A549 (cell line): Measurements from ENCODE around the gene PSMD8. TPM values are rescaled to one million over a fixed set of nuclear protein-coding genes. Genes with fewer than 3 reads are reported as not detected.
A peak's percentile ranks its signal among the peaks of the same experiment; 100 is the strongest.
"Not testable (repeated sequence)": the region's sequence is repeated elsewhere in the genome, so short reads cannot be mapped to it uniquely, and the experiment has no call there.

Experiments used
- ATAC-seq, 2 experiments: fragments of 200-7000 bp in 1 of 2; fragments of >200 bp in 1 of 2; cut with Nextera tagmentation in 1 of 2; cut with Tn5 transposase in 1 of 2; 3 replicates each; pipeline versions ENCODE4 v1.8.0 to v1.9.1; 2018 to 2020; ENCODE audit warnings: mild to moderate bottlenecking in 1 of 2, moderate library complexity in 1 of 2
- CTCF ChIA-PET: fragments of 300-600 bp; sonication (Branson Sonifier 250); formaldehyde crosslinking; extraction: SDS; loops from one replicate; lab custom pipeline; 2021; ENCODE audit warnings: antibody characterized with exemption, inconsistent platforms; lab: Yijun Ruan, JAX
- POLR2A ChIA-PET: fragments of 350-600 bp; formaldehyde crosslinking; extraction: SDS; loops from one replicate; lab custom pipeline; 2021; ENCODE audit warnings: antibody characterized with exemption, inconsistent platforms; lab: Yijun Ruan, JAX
- DNase-seq, 2 experiments: peaks; one replicate each; pipeline versions ENCODE4 v3.0.0 to v3.0.0-alpha.2; 2011 to 2016; ENCODE audit warnings: low read depth in 1 of 2, low spot score in 1 of 2
- FAIRE-seq: peaks from 2 replicates; lab custom pipeline; 2011; peaks lifted over from hg19 to GRCh38; lab: Jason Lieb, UNC
- H3K27ac ChIP-seq, 2 experiments: fragments of >200 bp; sonication (Bioruptor Twin); formaldehyde crosslinking; 3 replicates each; pipeline ENCODE4 v1.5.1; 2016 to 2017
- H3K4me1 ChIP-seq: fragments of >200 bp; sonication (Bioruptor Twin); formaldehyde crosslinking; 3 replicates; pipeline ENCODE4 v1.6.1; 2016
- H3K4me2 ChIP-seq: fragments of >200 bp; sonication (Bioruptor Twin); formaldehyde crosslinking; 3 replicates; pipeline ENCODE4 v1.6.1; 2016
- H3K4me3 ChIP-seq: fragments of >200 bp; sonication (Bioruptor Twin); formaldehyde crosslinking; 3 replicates; pipeline ENCODE4 v1.5.1; 2016
- H3K9me3 ChIP-seq: fragments of >200 bp; sonication (Bioruptor Twin); formaldehyde crosslinking; 3 replicates; pipeline ENCODE4 v1.6.1; 2016
- BHLHE40 ChIP-seq: IDR thresholded peaks from 2 replicates; pipeline ENCODE4 v1.6.1; 2012; ENCODE audit warnings: low read depth, low read length, inconsistent platforms
- CBX8 ChIP-seq: fragments of 200-600 bp; sonication (generic); IDR thresholded peaks from 2 replicates; pipeline ENCODE4 v1.6.1; 2016
- EHMT2 ChIP-seq: fragments of 200-600 bp; sonication (generic); IDR thresholded peaks from 2 replicates; pipeline ENCODE4 v1.6.1; 2016; ENCODE audit warnings: antibody characterized with exemption, low read depth, mild to moderate bottlenecking, moderate library complexity
- FOSL2 ChIP-seq, 2 experiments: fragments of 450-650 bp in 1 of 2; fragments of >200 bp in 1 of 2; sonication (Bioruptor Twin) in 1 of 2; formaldehyde crosslinking; IDR thresholded peaks; 2 replicates each; pipeline versions ENCODE4 v1.5.0 to v1.6.1; 2016 to 2020; ENCODE audit warnings: mild to moderate bottlenecking in 1 of 2, moderate library complexity in 1 of 2
- HOXB5 ChIP-seq: fragments of 250-450 bp; sonication (Bioruptor Pico); IDR thresholded peaks from 2 replicates; pipeline ENCODE4 v1.5.0; 2020; ENCODE audit warnings: mild to moderate bottlenecking, moderate library complexity
- JUN ChIP-seq, 2 experiments: fragments of >200 bp; sonication (Bioruptor Twin); formaldehyde crosslinking; IDR thresholded peaks; 2 replicates in 1 of 2; 3 replicates in 1 of 2; pipeline ENCODE4 v1.6.1; 2016 to 2017
- KDM5A ChIP-seq: fragments of 200-600 bp; sonication (generic); IDR thresholded peaks from 2 replicates; pipeline ENCODE4 v1.6.1; 2016; ENCODE audit warnings: antibody characterized with exemption, mild to moderate bottlenecking
- PHF8 ChIP-seq: fragments of 200-600 bp; sonication (generic); IDR thresholded peaks from 2 replicates; pipeline ENCODE4 v1.6.1; 2016; ENCODE audit warnings: low read depth, mild to moderate bottlenecking, antibody characterized with exemption, moderate library complexity, borderline replicate concordance
- POLR2A ChIP-seq: IDR thresholded peaks from 2 replicates; pipeline ENCODE4 v1.6.1; 2012; ENCODE audit warnings: mild to moderate bottlenecking, low read length
- RFX5 ChIP-seq: fragments of 450-650 bp; IDR thresholded peaks from 2 replicates; pipeline ENCODE4 v1.7.1; 2014; ENCODE audit warnings: antibody characterized with exemption, mild to moderate bottlenecking, moderate library complexity
- RNF2 ChIP-seq: fragments of 200-600 bp; sonication (generic); IDR thresholded peaks from 2 replicates; pipeline ENCODE4 v1.6.1; 2016; ENCODE audit warnings: low read depth, mild to moderate bottlenecking, antibody characterized with exemption, moderate library complexity, borderline replicate concordance
- WGBS: methylation state at CpG from one replicate; pipeline ENCODE4 v1.1.6; 2017; ENCODE audit errors: missing lambda C conversion rate; 5-methylcytosine and 5-hydroxymethylcytosine counted together
- polyA plus RNA-seq, 4 experiments: library from polyadenylated mRNA; depleted of rRNA in 3 of 4; stranded (reverse); fragments of >200 nt; fragmentation: RNase III in 1 of 4; extraction: RNeasy Plus Mini Kit Qiagen cat#74134 plus additional on column Dnase treatment in 1 of 4; gene quantifications; 2 replicates in 3 of 4; 3 replicates in 1 of 4; pipeline ENCODE4 v1.2.3, GENCODE V29; 2011 to 2017
- TF ChIP-seq, protein P1 (sequence below): IDR thresholded peaks from 2 replicates; pipeline ENCODE4 v1.6.1; 2012
- TF ChIP-seq, protein P2 (sequence below): fragments of 450-650 bp; IDR thresholded peaks from 2 replicates; pipeline ENCODE4 v1.6.1; 2014; ENCODE audit warnings: antibody characterized with exemption
- TF ChIP-seq, protein P3 (sequence below): IDR thresholded peaks from 2 replicates; pipeline ENCODE4 v1.6.1; 2012; ENCODE audit warnings: low read depth, borderline replicate concordance
- TF ChIP-seq, protein P4 (sequence below): IDR thresholded peaks from 2 replicates; pipeline ENCODE4 v1.6.1; 2012

PSMD8 gene
- polyA plus RNA-seq, 2 of the 4 experiments (the other 2 are of a cell fraction), result 437 to 456 TPM

DNA sequence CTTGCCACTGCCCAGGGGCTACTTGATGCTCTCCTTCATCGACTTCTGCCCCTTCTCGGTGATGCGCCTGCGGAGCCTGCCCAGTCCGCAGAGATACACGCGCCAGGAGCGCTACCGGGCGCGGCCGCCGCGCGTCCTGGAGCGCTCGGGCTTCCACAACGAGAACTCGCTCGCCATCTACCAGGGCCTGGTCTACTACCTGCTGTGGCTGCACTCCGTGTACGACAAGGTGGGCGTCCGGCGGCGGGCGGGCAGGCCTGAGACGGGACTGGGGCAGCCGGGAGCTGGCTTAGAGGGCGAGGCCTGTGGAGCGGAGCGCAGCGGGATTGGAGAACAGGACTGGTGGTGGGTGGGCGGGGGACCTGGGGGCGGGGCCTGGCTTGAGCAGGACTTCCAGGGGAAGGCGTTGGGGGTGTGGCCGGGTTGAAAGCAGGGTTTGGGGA lies 12.7 kb upstream of the PSMD8 start (continued):
- TF ChIP-seq BHLHE40 (no peak), CBX8 (no peak)

DNA sequence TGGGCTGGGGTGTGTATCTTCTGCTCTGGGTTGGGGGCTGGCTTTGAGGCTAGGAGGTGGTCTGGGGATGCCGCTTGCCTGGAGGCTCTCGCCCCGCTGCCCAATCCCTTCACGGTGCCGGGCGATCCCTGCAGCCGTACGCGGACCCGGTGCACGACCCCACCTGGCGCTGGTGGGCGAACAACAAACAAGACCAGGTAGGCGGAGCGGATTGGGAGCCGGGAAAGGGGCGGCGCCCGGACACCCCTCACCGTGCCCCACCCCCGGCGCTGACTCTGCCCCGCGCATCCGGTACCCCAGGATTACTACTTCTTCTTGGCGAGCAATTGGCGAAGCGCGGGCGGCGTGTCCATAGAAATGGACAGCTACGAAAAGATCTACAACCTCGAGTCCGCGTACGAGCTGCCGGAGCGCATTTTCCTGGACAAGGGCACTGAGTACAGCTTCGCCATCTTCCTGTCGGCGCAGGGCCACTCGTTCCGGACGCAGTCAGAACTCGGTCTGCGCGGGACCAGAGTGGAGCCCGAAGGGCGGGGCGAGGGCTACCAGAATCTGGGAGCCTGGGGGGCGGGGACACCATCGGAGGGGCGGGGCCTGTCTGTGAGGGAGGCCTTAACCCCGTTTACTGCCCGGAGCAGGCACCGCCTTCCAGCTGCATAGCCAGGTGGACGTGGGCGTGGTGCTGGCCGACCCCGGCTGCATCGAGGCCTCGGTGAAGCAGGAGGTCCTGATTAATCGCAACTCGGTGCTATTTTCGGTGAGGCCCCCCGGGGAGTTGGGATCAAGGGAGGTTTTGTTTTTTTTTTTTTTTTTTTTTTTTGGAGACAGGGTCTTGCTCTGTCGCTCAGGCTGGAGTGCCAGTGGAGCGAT lies 12.1 kb upstream of the PSMD8 start:
- Histone ChIP-seq H3K4me3 (peak overlapping the region; percentile 65), H3K4me2 (peak overlapping the region; percentile 86), H3K27ac (peak overlapping the region; percentile 62 to 81), H3K4me1 (peaks cover 9% of the 10 kb centered on the region; the same call in 1 of the 3 replicates), H3K9me3 (no peaks in the 10 kb centered on the region)
- TF ChIP-seq RFX5, result 0 out of 2 replicates have a peak, but pooled peaks have one; percentile 36
- TF ChIP-seq, protein P1, sequence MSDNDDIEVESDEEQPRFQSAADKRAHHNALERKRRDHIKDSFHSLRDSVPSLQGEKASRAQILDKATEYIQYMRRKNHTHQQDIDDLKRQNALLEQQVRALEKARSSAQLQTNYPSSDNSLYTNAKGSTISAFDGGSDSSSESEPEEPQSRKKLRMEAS, result peak; percentile 74
- TF ChIP-seq PHF8, result peak; percentile 63; the same call in 1 of the 2 replicates
- TF ChIP-seq, protein P2, sequence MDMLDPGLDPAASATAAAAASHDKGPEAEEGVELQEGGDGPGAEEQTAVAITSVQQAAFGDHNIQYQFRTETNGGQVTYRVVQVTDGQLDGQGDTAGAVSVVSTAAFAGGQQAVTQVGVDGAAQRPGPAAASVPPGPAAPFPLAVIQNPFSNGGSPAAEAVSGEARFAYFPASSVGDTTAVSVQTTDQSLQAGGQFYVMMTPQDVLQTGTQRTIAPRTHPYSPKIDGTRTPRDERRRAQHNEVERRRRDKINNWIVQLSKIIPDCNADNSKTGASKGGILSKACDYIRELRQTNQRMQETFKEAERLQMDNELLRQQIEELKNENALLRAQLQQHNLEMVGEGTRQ, result no peak
- TF ChIP-seq POLR2A, result peak; percentile 57
- TF ChIP-seq, protein P3, sequence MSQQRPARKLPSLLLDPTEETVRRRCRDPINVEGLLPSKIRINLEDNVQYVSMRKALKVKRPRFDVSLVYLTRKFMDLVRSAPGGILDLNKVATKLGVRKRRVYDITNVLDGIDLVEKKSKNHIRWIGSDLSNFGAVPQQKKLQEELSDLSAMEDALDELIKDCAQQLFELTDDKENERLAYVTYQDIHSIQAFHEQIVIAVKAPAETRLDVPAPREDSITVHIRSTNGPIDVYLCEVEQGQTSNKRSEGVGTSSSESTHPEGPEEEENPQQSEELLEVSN, result peak; percentile 77
- TF ChIP-seq RNF2, result 0 out of 2 replicates have a peak, but pooled peaks have one; percentile 30
- peak in 1 of 2 experiments; percentile 68; a peak in 1 of 5 replicates for TF ChIP-seq JUN (IDR thresholded peaks at IDR 0.05)
- TF ChIP-seq KDM5A, result no peak
- no peak for TF ChIP-seq FOSL2 (IDR thresholded peaks at IDR 0.05)
- peak; percentile 4; the same call in 1 of the 2 replicates for TF ChIP-seq FOSL2 (CRISPR knock-in tag; IDR thresholded peaks at IDR 0.05)
- TF ChIP-seq, protein P4, sequence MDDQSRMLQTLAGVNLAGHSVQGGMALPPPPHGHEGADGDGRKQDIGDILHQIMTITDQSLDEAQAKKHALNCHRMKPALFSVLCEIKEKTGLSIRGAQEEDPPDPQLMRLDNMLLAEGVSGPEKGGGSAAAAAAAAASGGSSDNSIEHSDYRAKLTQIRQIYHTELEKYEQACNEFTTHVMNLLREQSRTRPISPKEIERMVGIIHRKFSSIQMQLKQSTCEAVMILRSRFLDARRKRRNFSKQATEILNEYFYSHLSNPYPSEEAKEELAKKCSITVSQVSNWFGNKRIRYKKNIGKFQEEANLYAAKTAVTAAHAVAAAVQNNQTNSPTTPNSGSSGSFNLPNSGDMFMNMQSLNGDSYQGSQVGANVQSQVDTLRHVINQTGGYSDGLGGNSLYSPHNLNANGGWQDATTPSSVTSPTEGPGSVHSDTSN, result 0 out of 2 replicates have a peak, but pooled peaks have one; percentile 13
- TF ChIP-seq EHMT2, result no peak
- TF ChIP-seq HOXB5, result no peak
- ATAC-seq (peak; percentile 72 to 80), DNase-seq (peak; percentile 92 to 94), FAIRE-seq (peak; percentile 49)
- ChIA-PET POLR2A (interaction anchor here (0.5 to 3.0 kb wide), 9 partner anchors 11 to 568 kb away, joined by 3 to 41 read pairs (median 5); partner anchors contain the start of genes C19orf33, FAM98C, GGN and MRPS12), CTCF (interaction anchor here (0.6 to 1.6 kb wide), 14 partner anchors 8 to 855 kb away, joined by 3 to 6 read pairs (median 3); partner anchors contain the start of genes CATSPERG, FAM98C, PPP1R14A and PSMD8)
- 2% methylated on average over 68 of the region's 68 CpGs for WGBS

DNA sequence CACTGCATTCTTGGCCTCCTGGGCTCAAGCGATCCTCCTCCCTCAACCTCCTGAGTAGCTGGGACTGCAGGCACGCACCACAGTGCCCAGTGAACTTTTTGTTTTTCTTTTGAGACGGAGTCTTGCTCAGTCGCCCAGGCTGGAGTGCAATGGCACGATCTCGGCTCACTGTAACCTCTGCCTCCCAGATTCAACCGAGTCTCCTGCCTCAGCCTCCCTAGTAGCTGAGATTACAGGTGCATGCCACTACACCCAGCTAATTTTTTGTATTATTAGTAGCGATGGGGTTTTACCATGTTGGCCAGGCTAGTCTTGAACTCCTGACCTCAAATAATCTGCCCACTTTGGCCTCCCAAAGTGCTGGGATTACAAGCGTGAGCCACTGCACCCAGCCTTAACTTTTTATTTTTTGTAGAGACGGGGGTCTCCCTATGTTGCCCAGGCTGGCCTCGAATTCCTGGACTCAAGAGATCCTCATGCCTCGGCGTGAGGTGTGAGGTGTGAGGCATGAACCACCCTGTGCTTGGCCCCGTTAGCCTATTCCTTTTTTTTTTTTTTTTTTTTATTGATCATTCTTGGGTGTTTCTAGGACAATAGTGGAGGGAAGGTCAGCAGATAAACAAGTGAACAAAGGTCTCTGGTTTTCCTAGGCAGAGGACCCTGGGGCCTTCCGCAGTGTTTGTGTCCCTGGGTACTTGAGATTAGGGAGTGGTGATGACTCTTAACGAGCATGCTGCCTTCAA lies 11.3 kb upstream of the PSMD8 start:
- 63% methylated on average over 15 of the region's 16 CpGs for WGBS

More for the DNA sequence above, 11.3 kb upstream of the PSMD8 start:
- ChIA-PET POLR2A (interaction anchor here (1.2 to 3.0 kb wide), 5 partner anchors 11 to 567 kb away, joined by 3 to 41 read pairs (median 9); partner anchors contain the start of genes C19orf33, FAM98C, GGN and MRPS12), CTCF (interaction anchor here (0.6 to 3.5 kb wide), 7 partner anchors 9 to 128 kb away, joined by 3 to 15 read pairs (median 5); partner anchors contain the start of genes CATSPERG, FAM98C and PSMD8)
- H3K27ac ChIP-seq, result peak overlapping the region; percentile 62 to 81; a peak in 4 of 6 replicates
- H3K4me3 ChIP-seq, result peak overlapping the region; percentile 65
- peak overlapping the region; percentile 86 for H3K4me2 ChIP-seq
- not testable (repeated sequence) for H3K4me1 ChIP-seq, FAIRE-seq, DNase-seq, ATAC-seq, H3K9me3 ChIP-seq
